GM21825 (cell line): ENCODE measurements around the gene PYROXD2.

Experiments
- ATAC-seq: cut with Tn5 transposase; IDR thresholded peaks from one replicate; pipeline ENCODE4 v1.9.1; 2021; ENCODE audit warnings: mild to moderate bottlenecking, moderate library complexity; ENCODE audit not compliant: unreplicated experiment

Gene PYROXD2

GRCh38 chr10:98340261-98340939 is 74.6 kb downstream of the PYROXD2 start:
- peak; percentile 48 for ATAC-seq

GRCh38 chr10:98339799-98340198 is 75.2 kb downstream of the PYROXD2 start:
- peak; percentile 86 for ATAC-seq

GRCh38 chr10:98338896-98339295 is 76.1 kb downstream of the PYROXD2 start:
- ATAC-seq = no peak

GRCh38 chr10:98338318-98338717 is 76.7 kb downstream of the PYROXD2 start:
- no peak for ATAC-seq

- ATAC-seq = no peak
Measured at GRCh38 chr10:98337484-98337883, 77.5 kb downstream of the PYROXD2 start.
